Mucosa of stomach (tissue), 1 donor: ENCODE measurements around the gene HSPB9.

Source experiments
- H3K27me3 ChIP-seq: one replicate; pipeline ENCODE4 v1.7.0; 2013; ENCODE audit warnings: mild to moderate bottlenecking, low read length; ENCODE audit not compliant: control insufficient read depth, insufficient read depth
- H3K36me3 ChIP-seq: one replicate; pipeline ENCODE4 v1.7.0; 2013; ENCODE audit warnings: low read length; ENCODE audit not compliant: control insufficient read depth, insufficient read depth
- H3K4me1 ChIP-seq: one replicate; pipeline ENCODE4 v1.7.0; 2013; ENCODE audit warnings: mild to moderate bottlenecking, low read length; ENCODE audit not compliant: control insufficient read depth, insufficient read depth
- H3K4me3 ChIP-seq: one replicate; pipeline ENCODE4 v1.7.0; 2013; ENCODE audit warnings: low read length
- H3K9ac ChIP-seq: one replicate; pipeline ENCODE4 v1.7.0; 2013; ENCODE audit warnings: mild to moderate bottlenecking, low read length, moderate library complexity
- H3K9me3 ChIP-seq: one replicate; pipeline ENCODE4 v1.7.0; 2013; ENCODE audit warnings: mild to moderate bottlenecking, low read length, moderate library complexity; ENCODE audit not compliant: control insufficient read depth
- donor health status: Pancreatic carcinoma.

Gene HSPB9

GRCh38 chr17:42167807-42168206 is 45.2 kb downstream of the HSPB9 start:
- Histone ChIP-seq H3K9ac (no peak overlapping the region), H3K4me1 (no peaks in the 10 kb centered on the region), H3K4me3 (no peak overlapping the region), H3K36me3 (no peaks in the 10 kb centered on the region), H3K27me3 (no peaks in the 10 kb centered on the region), H3K9me3 (no peaks in the 10 kb centered on the region)

GRCh38 chr17:42169351-42169750 is 46.7 kb downstream of the HSPB9 start:
- H3K9me3 ChIP-seq = no peaks in the 10 kb centered on the region
- no peak overlapping the region for H3K4me3 ChIP-seq
- no peaks in the 10 kb centered on the region for H3K4me1 ChIP-seq
- no peaks in the 10 kb centered on the region for H3K27me3 ChIP-seq
- H3K9ac ChIP-seq = no peak overlapping the region
- no peaks in the 10 kb centered on the region for H3K36me3 ChIP-seq

DNA sequence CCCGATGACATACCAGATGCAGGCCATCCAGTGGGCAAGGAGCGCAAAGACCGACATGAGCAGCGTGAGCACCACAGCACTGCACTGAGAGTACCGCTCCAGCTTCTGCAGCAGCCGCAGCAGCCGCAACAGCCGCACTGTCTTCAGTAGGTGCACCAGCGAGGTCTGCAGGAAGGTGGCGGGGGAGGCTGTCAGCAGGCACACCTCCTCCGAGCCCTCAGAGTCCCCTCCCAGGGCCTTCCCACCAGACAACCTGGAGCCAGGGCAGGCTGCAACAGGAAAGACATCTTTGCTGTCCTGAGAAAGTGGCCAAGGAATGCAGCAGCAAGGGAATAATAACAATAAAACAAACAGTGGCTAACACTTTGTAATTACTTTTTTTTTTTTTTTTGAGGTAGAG is 49.2 kb downstream of the HSPB9 start:
- Histone ChIP-seq H3K27me3 (peaks cover 4% of the 10 kb centered on the region), H3K9ac (no peak overlapping the region), H3K4me1 (no peaks in the 10 kb centered on the region), H3K4me3 (no peak overlapping the region), H3K9me3 (no peaks in the 10 kb centered on the region), H3K36me3 (no peaks in the 10 kb centered on the region)
